HG02885 (cell line): Measurements from ENCODE around the gene SLC22A12.

Source experiments
- ATAC-seq: cut with Tn5 transposase; IDR thresholded peaks from one replicate; pipeline ENCODE4 v1.9.1; 2021; ENCODE audit warnings: mild to moderate bottlenecking; ENCODE audit not compliant: unreplicated experiment, poor library complexity

SLC22A12 gene

DNA sequence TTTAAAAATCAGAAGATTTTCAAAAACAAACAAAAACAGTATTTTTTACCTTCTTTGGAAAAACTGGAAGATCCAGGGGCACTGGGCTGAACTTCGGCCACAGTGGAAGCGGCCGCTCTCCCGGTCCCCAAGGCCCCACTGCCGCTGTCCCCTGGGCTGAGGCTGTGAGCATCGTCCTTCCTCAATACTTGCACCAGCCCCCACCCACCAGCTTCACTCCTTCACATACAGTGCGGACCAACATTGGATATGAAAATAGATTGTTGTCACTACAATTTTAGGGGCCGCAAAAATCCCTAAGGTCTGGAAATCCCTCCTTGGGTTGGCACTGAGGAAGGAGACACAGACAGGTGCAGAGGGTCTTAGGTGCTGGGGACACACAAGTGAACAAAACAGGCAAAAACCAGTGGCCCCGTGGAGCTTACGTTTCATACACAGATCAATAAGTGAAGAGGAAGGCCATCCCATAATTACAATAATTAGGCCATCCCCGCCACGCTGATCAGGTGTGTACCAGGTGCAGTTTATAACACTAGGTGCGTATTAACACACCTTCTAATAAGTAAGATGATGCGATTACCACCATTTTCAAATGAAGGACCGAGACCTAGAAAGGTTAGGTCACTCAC is 28.2 kb upstream of the SLC22A12 start:
- ATAC-seq = no peak

DNA sequence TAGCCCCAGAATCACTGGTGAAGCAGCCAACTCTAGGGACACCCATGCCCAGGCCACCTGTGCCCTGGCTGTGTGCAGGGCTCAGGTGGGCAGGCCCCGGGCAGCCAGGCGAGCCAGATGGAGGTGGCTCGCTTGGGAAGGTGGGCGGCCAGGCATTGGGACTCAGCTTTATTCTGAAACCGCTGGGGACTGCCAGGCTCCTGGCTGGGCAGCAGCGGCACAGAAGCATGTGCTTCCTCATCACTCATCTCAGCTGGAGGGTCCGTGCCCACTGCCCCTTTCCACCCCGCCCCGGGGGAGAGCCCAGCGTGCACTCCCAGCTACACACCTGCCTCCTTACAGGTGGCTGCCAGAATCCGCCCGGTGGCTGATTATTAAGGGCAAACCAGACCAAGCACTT is 27.1 kb upstream of the SLC22A12 start:
- ATAC-seq = no peak

DNA sequence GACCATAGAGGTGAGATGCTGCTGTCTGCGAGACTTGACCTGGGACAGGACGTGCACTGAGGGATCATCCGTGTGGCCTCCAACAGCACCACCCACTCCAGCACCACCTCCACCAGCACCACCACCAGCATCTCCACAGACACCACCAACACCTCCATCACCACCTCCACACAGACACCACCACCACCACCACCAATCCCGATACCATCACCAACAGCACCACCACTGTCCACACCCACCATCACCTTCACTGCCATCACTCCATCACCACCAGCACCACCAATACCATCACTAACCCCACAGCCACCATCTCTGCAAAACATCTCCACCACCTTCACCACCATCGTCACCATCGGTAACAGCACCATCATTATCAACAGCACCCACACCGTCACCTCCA is 26.6 kb upstream of the SLC22A12 start:
- no peak for ATAC-seq

DNA sequence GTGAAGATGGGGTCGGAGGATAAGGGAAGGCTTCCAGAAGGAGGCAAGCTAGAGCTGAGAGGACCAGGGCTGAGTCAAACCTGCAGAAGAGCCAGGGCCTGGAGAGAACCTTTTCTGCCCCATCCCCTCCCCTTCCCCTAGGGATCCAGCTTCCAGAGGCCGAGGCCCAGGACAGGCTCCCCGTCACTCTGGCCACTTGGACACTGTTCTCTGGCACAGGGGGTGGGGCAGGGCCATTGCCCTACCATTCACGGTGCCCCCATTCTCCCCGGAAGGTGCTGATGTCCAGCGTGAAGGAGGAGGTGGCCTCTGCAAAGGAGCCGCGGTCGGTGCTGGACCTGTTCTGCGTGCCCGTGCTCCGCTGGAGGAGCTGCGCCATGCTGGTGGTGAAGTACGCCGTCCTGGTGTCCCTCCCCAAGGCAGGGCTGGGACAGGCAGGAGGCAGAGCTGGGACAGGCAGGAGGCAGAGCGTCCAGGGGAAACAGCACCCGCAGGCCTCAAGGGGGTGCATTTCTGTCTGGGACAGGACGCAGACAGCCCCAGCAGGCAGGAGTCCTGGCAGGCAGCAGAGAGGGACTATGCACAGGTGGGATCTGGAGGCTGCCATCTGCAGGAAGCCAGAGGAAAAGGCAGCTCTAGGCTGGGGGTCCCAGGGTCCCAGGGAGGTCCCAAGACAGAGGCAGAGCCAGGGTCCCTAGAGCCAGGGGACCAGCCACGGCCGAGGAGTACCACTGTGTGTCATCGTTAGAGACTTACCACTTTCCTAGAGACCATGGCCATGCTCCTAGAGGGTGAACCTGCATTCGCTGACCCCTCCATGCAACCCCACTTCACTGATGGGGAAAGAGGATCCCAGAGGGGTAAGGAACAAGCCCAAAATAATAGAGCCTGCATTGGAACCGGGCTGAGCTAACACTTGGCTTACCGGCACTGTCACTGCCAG is 25.8 kb upstream of the SLC22A12 start:
- no peak for ATAC-seq

DNA sequence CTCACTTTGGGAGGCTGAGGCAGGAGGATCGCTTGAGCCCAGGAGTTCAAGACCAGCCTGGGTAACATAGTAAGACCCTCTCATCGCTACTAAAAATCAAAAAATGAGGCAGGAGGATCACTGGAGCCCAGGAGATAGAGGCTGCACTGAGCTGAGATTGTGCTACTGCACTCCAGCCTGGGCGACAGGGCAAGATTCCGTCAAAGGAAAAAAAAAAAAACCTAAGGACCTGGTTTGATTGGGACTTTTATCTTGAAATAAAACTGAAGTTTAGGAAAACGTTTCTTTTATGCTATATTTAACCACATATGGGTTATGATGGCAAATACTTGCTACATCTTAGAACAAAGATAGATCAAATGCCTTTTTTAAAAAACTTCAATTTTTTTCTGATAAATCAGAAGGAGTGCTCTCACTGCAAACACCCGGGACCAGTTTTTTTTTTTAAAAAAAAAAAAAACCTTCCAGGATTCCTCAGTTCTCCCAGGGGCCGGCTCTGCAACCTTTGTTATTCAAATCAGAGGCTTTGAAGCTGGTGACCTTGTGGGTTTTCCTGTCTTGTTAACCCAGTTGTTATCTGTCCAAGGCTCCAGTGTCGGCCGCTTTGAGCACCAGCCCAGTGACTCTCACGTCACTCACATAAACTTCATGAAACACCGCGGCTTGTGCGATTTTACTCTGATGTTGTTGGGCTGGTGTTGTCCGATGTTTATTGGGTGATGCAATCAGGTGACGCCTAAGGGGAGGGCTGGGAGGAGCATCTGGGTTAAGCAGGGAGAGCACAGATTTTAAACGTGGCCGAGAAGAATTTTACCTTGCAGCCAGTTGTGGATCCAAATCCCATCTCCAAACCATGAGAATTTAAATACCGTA is 24.7 kb upstream of the SLC22A12 start:
- no peak for ATAC-seq

DNA sequence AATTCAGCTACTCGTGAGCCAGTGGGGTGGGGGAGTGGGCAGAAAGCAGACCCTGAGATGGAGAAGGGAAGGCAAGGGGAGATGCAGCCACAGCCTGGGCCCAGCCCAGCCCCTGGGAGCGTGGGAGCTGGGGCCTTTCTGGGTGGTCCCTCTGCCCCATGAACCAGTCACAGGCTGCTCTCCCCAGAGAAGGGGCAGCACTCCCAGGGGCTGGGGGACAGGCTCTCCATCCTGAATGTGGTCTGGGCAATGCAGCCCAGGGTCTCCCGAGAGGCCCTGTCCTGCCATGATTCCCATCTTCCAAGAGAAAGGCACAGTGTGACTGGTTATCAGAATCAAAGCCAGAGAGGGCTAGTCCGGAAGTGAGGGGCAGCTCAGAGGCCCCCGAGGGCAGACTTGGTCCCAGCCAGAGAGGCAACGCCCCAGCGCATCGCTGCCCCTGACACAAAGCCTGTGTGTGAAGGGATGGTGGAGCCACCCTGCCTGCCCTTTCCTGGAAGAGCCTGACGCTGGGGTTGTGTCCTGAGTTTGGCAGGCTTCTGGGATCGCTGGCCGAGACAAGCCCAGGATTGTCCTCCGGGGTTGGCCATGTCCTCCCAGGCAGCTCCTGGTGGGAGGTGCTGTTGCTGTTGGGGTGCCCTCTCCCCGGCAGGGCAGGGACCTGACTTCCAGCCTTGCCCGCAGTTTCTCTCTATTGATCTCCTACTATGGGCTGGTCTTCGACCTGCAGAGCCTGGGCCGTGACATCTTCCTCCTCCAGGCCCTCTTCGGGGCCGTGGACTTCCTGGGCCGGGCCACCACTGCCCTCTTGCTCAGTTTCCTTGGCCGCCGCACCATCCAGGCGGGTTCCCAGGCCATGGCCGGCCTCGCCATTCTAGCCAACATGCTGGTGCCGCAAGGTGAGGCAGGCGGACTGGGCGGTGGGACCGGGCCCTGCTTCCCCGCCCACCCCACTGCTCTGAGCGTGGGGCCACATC is 23.8 kb upstream of the SLC22A12 start:
- ATAC-seq = no peak

DNA sequence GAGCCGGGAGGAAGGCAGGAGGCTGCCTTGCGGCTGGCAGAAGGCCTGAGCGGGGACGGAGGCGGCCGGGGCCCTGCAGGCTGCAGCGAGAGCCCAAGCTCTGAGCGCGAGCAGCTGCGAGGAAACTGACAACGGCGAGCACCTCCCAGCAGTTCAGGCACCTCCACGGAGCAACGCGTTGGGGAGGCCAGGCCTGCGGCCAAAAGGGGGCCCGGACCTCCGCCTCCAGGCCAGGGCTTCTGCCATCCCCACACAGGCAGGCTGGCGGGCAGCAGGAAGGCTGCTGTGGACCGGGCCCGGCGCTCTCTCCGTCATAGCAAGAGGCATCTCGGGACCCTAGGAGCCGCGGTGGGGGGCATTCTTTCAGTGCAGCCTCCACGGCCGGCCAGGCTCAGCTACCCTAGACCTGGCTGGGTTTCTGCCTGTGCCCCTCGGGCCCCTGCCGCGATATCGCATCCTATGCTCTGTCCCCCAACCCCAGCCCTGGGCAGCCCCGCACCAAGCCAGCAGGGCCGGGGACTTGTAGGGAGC is 22.9 kb upstream of the SLC22A12 start:
- ATAC-seq = no peak

DNA sequence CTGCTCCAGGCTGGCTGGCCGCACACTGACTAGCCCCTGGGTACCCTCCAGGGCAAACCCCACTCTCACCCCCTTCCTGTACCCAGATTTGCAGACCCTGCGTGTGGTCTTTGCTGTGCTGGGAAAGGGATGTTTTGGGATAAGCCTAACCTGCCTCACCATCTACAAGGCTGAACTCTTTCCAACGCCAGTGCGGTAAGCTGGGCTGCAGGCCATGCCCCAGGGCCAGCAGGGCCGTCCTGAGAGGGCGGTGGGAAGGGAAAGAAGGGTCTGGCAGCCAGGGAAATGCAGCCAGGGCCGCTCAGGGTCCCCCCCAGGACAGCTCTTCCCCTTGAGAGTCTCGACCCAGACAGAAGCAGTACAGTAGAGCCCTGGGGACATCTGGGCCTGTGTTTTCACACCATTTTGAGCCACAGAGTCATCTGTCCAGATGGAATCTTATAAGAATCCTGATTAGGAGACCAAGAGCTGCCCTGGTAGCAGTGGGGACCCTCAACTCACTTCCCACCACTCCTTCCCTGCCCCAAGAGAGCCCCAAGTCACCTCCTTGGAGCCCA is 22.4 kb upstream of the SLC22A12 start:
- no peak for ATAC-seq

DNA sequence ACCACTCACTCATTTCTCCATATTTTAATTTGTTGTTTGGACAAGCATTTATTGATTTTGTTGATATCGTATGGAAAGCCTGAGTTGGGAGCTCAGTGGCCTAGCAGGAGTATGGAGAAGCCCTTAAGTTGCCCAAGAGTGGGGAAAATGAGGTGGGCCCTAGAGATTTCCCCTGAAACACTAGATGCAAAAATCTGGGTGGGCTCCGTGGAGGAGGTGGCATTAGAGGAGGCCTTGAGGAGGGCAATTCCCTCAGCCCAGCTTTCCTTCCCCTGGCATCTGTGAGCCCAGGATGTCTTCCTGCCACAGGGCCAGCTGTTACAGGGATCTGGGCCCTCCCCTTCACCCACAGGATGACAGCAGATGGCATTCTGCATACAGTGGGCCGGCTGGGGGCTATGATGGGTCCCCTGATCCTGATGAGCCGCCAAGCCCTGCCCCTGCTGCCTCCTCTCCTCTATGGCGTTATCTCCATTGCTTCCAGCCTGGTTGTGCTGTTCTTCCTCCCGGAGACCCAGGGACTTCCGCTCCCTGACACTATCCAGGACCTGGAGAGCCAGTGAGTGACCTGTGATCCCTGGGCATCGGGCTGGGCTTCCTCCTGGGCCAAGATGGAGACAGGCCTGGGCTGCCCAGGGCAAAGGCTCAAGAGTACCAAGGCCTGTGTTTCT is 21.6 kb upstream of the SLC22A12 start:
- ATAC-seq = no peak

DNA sequence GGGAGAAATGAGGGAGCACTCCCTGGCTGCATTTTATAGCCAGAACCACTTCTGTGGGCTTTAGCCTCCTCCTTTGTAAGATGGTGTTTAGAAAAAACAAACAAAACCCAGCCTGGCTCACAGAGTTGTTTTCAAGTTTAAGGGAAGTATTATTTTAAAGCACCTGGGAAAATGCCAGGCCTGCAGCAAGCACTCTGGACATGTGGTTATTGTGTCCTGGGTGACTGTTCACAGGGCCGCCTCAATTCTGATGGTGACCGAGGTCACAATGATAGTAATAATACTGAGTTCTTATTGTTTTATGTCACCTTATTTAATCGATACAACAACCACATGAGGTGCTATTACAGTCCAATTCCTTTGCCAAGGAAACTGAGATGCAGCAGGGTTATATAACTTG is 20.7 kb upstream of the SLC22A12 start:
- no peak for ATAC-seq

DNA sequence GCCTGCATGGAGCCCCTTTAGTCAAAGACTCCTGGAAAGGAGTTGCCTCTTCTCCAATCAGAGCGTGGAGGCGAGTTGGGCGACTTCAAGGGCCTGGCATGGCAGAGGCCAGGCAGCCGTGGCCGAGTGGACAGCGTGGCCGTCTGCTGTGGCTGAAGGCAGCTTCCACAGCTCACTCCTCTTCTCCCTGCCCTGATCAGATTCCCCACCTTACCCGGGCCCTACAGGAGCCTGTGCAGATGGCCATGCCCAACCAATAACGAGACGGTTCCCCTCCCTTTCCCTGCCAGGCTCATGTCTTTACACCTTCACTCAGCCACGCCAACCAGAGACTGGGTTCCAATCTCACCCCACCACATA is 20.0 kb upstream of the SLC22A12 start:
- no peak for ATAC-seq

DNA sequence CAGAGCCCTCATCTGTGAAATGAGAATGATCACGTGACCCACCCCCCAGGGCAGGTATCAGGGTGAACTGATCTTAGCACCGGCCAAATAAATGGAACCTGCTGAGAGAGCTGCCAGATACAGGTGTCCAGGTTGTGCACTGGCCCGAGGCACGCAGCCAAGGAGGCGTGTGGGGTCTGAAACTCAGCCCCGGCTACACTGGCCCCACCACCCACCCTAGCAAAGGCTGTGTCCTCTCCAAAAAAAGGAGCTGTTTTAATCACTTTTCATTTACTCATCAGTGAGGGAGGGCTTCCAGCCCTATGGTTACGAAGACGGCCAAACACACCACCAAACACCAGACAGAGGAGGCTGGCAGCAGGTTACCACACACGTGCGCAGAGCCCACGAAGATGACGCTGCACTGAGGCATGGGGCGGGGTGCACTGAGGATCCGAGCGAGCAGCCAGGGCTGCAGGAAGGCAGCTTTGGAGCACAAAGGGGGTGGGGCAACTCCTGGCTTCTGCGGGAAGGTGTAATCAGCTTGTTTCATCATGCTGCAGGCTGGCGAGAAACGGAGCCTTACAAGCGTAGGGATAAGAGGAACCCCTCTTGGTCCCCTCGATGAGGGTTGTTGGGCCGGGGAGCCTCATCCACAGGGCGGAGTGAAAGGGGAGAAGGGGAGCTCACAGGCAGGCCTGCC is 19.5 kb upstream of the SLC22A12 start:
- no peak for ATAC-seq

DNA sequence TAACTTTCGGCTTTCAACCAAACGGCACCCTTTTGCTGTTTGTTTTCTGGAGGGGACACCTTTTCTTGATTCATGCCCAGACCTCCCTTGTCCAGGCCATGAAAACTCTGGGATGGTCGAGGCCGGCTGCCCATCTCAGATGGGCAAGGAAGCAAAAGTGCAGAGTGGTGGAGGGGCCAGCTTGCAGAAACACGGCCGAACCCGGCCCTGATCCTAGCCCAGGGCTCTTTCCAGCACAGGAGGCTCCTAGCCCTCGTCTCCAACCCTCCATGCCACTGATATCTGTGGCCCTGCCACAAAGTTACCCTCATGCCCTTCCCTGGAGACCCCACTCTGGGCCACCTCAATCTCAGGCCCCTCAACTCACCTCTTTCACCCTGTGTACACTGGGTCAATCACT is 18.9 kb upstream of the SLC22A12 start:
- no peak for ATAC-seq

DNA sequence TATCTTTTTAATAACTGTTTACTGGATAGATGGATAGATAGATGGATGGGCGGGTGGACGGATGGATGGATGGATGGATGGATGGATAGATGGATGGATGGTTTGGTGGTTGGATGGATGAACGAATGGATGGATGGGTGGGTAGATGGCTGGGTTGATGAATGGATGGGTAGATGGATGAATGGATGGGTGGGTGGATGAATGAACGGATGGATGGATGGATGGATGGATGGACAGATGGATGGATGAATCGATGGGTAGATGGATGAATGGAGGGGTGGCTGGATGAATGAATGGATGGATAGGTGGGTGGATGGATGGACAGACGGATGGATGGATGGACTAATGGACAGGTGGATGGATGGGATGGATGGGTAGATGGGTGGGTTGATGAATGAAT is 13.8 kb upstream of the SLC22A12 start:
- no peak for ATAC-seq

DNA sequence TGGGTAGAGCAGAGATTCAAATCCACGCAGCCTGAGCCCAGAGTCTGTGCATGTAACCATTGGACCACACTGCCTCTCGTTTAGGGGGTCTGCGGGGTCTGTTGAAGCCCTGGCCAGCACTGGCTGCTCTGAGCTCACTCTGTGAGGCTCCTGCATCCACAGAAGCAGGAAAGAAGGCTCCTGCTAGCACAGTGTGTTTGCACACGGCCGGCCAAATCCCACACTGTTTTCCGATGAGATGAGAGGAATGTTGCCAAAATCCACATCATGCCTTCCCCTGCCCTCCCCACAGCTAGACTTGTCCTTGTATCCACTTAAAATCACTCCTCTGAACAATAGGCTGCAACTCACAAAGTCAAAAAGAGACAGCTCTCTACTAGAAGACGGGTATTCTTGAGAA is 10.6 kb upstream of the SLC22A12 start:
- ATAC-seq = no peak

DNA sequence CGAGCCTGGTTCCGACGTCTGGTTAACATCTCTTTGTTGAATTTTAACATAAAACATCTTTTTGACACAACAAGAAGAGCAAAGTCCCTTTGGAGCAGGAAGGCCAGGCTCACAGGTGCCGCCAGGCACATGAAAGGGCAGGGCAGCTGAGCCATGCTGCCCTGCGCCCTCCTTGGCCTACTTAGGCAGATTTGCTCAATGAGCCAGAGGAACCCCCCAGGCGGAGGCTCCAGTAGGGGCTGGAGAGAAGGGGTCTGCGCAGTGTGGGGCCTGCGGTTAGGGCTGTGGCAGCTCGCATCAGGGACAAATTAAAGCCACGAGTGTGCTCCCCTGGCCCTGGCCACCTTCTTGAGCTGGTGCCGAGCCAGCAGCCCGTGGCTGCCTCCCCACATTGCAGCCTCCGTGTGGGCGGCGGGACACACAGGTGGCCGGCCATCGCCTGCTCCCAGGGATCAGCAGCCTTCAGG is 9.9 kb upstream of the SLC22A12 start:
- no peak for ATAC-seq

DNA sequence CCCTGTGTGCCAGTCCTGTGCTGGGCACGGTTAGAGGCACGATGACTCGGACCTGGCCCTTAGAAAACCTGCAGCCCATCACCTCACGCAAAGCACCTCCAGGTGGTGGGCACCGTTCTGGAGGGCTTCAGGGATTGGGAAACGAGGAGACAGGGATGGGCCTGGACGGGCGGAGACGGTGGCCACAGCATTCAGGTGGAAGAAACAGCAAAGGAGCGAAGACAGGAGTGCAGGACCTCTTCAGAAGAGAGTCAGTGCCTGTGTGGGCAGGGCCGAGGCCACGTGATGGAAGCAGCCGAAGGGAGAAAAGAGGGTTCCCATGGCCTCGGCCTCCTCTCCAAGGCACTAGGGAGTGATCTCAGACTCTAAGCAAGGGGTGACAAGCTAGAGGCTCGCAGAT is 8.1 kb upstream of the SLC22A12 start:
- ATAC-seq = no peak
